SK-N-SH treated with all-trans-retinoic acid at 6 μM for 48 hours (cell line): Measurements from ENCODE around the gene TMEM91.

Experiments used
- ARNTL ChIP-seq: fragments of 450-650 bp; formaldehyde crosslinking; IDR thresholded peaks from 2 replicates; pipeline ENCODE4 v1.5.0; 2020; ENCODE audit warnings: low read depth, mild to moderate bottlenecking, moderate library complexity, borderline replicate concordance
- CSDC2 ChIP-seq: fragments of 250-450 bp; sonication (Bioruptor Pico); IDR thresholded peaks from 2 replicates; pipeline ENCODE4 v1.5.0; 2020; ENCODE audit warnings: mild to moderate bottlenecking, moderate library complexity
- ESRRG ChIP-seq: fragments of 250-450 bp; sonication (Bioruptor Pico); IDR thresholded peaks from 2 replicates; pipeline ENCODE4 v1.6.1; 2021; ENCODE audit warnings: mild to moderate bottlenecking
- TCF4 ChIP-seq: fragments of 250-450 bp; sonication (Bioruptor Pico); IDR thresholded peaks from 2 replicates; pipeline ENCODE4 v1.8.0; 2021; ENCODE audit warnings: mild to moderate bottlenecking, moderate library complexity, borderline replicate concordance
- ZFP30 ChIP-seq: fragments of 450-650 bp; formaldehyde crosslinking; IDR thresholded peaks from 2 replicates; pipeline ENCODE4 v1.5.0; 2022; ENCODE audit warnings: mild to moderate bottlenecking, moderate library complexity
- ZNF565 ChIP-seq: fragments of 450-650 bp; formaldehyde crosslinking; conservative IDR thresholded peaks from 2 replicates; pipeline ENCODE4 v1.5.0; 2020; ENCODE audit warnings: low read depth, mild to moderate bottlenecking, moderate library complexity
- ZNF8 ChIP-seq: fragments of 450-650 bp; formaldehyde crosslinking; IDR thresholded peaks from 2 replicates; pipeline ENCODE4 v1.5.0; 2020; ENCODE audit warnings: mild to moderate bottlenecking, moderate library complexity
- TF ChIP-seq, protein P1 (sequence below): fragments of 250-450 bp; sonication (Bioruptor Pico); IDR thresholded peaks from 2 replicates; pipeline ENCODE4 v1.8.0; 2020; ENCODE audit warnings: mild to moderate bottlenecking, moderate library complexity, borderline replicate concordance
- TF ChIP-seq, protein P2 (sequence below): fragments of 250-450 bp; sonication (Bioruptor Pico); IDR thresholded peaks from 2 replicates; pipeline ENCODE4 v1.8.0; 2021; ENCODE audit warnings: low read depth, mild to moderate bottlenecking, moderate library complexity, borderline replicate concordance

DNA sequence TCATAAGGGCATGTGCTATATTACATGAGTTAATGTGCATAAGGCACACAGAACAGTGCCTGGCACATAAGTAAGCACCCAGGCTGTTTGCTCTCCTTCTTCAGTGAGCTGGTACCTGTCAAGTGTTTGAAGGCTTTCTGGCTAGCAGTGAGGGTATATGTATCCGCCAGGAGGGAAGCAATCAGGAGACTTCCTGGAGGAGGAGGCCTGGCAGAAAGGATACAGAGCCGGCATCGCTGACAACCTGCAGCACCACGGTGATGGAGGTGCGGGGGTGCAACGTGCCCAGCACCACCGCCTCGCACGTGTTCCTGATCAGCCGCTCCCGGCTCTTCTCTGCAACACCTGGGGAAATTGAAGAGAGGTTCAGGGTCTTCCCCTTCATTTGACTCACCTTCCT is 15.3 kb downstream of the TMEM91 start:
- TF ChIP-seq CSDC2 (CRISPR knock-in tag) (no peak), ZNF565 (no peak), TCF4 (CRISPR knock-in tag) (no peak), ARNTL (CRISPR knock-in tag) (no peak), ZNF8 (no peak), ESRRG (CRISPR knock-in tag) (no peak), ZFP30 (CRISPR knock-in tag) (no peak)
- TF ChIP-seq, protein P1, sequence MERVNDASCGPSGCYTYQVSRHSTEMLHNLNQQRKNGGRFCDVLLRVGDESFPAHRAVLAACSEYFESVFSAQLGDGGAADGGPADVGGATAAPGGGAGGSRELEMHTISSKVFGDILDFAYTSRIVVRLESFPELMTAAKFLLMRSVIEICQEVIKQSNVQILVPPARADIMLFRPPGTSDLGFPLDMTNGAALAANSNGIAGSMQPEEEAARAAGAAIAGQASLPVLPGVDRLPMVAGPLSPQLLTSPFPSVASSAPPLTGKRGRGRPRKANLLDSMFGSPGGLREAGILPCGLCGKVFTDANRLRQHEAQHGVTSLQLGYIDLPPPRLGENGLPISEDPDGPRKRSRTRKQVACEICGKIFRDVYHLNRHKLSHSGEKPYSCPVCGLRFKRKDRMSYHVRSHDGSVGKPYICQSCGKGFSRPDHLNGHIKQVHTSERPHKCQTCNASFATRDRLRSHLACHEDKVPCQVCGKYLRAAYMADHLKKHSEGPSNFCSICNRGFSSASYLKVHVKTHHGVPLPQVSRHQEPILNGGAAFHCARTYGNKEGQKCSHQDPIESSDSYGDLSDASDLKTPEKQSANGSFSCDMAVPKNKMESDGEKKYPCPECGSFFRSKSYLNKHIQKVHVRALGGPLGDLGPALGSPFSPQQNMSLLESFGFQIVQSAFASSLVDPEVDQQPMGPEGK (CRISPR knock-in tag), result no peak
- TF ChIP-seq, protein P2, sequence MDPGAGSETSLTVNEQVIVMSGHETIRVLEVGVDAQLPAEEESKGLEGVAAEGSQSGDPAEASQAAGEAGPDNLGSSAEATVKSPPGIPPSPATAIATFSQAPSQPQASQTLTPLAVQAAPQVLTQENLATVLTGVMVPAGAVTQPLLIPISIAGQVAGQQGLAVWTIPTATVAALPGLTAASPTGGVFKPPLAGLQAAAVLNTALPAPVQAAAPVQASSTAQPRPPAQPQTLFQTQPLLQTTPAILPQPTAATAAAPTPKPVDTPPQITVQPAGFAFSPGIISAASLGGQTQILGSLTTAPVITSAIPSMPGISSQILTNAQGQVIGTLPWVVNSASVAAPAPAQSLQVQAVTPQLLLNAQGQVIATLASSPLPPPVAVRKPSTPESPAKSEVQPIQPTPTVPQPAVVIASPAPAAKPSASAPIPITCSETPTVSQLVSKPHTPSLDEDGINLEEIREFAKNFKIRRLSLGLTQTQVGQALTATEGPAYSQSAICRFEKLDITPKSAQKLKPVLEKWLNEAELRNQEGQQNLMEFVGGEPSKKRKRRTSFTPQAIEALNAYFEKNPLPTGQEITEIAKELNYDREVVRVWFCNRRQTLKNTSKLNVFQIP, result no peak
